IPS-15b (cell line): ENCODE results near the gene SV2C.

Experiments used
- H3K27me3 ChIP-seq: one replicate; pipeline ENCODE4 v1.6.1; 2013; ENCODE audit warnings: low read length; ENCODE audit not compliant: control insufficient read depth, insufficient read depth
- H3K36me3 ChIP-seq: one replicate; pipeline ENCODE4 v1.6.1; 2013; ENCODE audit warnings: low read length; ENCODE audit not compliant: control insufficient read depth, insufficient read depth
- H3K4me1 ChIP-seq: one replicate; pipeline ENCODE4 v1.6.1; 2013; ENCODE audit warnings: mild to moderate bottlenecking, low read length; ENCODE audit not compliant: control insufficient read depth, insufficient read depth
- H3K4me3 ChIP-seq: one replicate; pipeline ENCODE4 v1.5.1; 2013; ENCODE audit warnings: low read depth, low read length
- H3K9ac ChIP-seq: one replicate; pipeline ENCODE4 v1.6.1; 2013; ENCODE audit warnings: low read depth, mild to moderate bottlenecking, low read length
- H3K9me3 ChIP-seq: one replicate; pipeline ENCODE4 v1.6.1; 2013; ENCODE audit warnings: mild to moderate bottlenecking, low read length; ENCODE audit not compliant: control insufficient read depth, insufficient read depth

SV2C gene

DNA sequence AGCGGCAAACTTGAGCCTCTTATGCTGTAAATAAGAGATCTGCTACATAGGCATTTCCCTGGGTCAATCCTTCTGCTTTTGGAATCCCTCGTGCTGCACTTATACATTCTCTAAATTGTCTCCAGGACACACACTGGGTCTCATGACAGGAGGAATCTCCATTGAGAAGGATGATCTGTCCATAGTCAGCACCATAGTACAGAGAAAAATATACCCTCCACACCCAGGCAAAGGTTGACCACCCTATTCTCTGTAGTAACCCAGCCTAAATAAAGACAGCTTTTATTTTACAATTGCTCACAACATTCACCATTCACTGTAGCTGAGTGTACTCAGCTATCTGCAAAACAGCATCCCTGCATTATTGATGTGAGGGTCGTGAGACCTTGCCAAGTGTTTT is 111.2 kb downstream of the SV2C start:
- H3K27me3 ChIP-seq: no peaks in the 10 kb centered on the region

DNA sequence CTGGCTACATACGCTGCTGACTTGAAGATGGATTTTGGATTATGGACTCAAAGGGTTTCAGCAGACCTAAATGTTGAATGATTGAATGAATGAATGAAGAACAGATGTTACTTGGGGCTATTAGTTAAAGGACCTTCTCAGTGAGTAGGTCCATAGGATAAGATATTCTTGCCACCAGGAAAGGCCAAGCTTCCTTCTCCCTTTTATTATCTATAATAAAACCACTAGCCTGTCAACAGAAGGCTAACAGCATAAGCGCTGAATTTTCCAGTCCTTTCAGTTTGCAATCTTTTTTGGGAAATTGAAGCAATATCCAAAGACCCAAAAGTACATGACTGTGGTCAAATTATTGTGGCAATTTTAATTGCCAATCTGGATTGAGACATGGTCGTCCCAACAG is 113.3 kb downstream of the SV2C start:
- H3K9ac ChIP-seq: no peak overlapping the region
- H3K4me3 ChIP-seq: no peak overlapping the region
- no peaks in the 10 kb centered on the region for H3K9me3 ChIP-seq
- H3K27me3 ChIP-seq: no peaks in the 10 kb centered on the region
- H3K4me1 ChIP-seq: peaks cover 20% of the 10 kb centered on the region
- H3K36me3 ChIP-seq: no peaks in the 10 kb centered on the region

More for the DNA sequence above, 111.2 kb downstream of the SV2C start:
- H3K36me3 ChIP-seq: no peaks in the 10 kb centered on the region
- peaks cover 20% of the 10 kb centered on the region for H3K4me1 ChIP-seq
- no peak overlapping the region for H3K4me3 ChIP-seq
- no peaks in the 10 kb centered on the region for H3K9me3 ChIP-seq
- no peak overlapping the region for H3K9ac ChIP-seq

DNA sequence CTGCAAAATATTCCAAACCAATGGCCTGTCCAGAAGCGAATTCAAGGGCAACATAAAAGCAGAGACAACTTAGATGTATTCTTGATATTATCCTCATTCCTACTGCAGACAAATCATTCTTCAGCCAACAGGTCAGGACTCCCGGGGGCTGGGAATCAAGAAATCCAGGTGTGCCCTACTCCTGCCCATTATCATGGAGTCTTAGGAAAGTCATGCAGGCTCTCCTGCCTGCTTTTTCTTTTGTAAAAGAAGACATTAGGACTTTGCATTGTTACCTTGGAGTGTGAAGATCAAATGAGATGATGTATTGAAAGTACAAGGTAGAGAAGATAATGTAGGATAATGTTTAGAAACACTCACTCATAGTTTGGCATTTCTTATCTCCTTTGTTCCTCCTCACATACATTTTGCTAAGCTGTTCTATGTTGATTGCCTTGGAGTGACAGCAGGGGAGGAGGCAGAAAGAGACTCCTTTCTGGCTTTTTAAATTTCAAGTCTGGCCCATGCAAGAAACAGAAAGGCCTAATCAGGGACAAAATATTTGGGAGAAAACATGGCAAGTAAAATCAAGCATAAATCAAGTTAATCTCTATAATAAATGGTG is 113.8 kb downstream of the SV2C start:
- Histone ChIP-seq H3K27me3 (no peaks in the 10 kb centered on the region), H3K36me3 (no peaks in the 10 kb centered on the region), H3K9ac (no peak overlapping the region), H3K4me1 (peaks cover 20% of the 10 kb centered on the region), H3K9me3 (no peaks in the 10 kb centered on the region), H3K4me3 (no peak overlapping the region)

DNA sequence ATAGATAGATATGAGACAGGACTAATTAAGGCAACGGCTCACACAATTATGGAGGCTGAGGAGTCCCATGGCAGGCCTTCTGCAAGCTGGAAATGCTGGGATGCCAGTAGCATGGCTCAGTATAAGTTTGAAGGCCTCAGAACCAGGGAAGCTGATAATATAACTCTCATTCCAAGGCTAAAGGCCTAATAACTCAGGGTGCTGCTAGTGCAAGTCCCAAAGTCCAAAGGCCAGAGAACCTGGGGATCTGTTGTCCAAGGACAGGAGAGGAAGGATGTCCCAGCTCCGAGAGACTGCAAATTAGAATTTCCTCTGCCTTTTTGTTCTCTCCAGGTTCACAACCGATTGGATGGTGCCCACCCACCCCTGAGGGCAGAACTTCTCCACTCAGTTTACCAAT is 114.5 kb downstream of the SV2C start:
- H3K9ac ChIP-seq: no peak overlapping the region
- no peaks in the 10 kb centered on the region for H3K9me3 ChIP-seq
- no peaks in the 10 kb centered on the region for H3K36me3 ChIP-seq
- no peak overlapping the region for H3K4me3 ChIP-seq
- H3K4me1 ChIP-seq: peaks cover 20% of the 10 kb centered on the region
- H3K27me3 ChIP-seq: no peaks in the 10 kb centered on the region

DNA sequence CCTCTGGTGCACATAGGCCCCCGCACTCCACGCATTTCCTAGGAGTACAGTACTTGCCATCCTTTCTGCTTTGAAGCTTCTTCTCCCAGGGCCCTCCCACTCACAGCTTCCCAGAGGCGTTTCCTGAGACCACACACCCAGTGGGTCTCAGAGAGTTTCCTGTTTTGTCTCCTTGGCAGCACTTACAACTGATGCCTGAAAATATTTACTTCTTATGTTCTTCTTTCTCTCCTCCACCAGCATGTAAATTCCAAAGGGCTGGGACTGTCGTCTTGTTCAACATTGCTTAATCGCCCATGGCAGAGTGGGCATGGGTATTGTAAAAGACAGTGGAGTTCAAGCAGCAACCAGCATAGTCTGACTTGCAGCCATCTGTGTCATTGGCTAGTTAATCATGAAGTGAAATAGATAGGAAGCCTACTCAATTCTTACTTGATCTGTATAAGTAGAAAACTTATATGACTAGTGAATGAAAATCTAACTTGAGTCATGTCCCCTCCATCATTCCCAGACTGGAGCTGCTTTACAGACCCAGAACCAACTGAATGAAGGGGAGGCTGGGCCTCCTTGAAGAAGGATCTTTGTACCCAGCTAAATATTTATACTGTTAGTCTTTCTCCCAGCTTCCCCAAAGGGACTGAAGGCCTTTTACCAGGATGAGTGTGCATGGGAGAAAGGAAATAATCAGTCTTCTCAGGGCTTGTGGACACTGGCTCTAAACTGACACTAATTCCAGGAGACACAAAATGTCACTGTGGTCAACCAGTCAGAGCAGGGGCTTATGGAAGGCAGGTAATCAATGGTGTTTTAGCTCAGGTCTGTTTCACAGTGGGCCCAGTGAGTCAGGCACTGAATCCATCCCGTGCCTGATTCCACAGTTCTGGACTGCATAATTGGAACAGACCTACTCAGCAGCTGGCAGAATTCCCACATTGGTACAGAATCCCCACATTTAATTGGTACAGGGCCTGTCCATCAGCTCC is 116.4 kb downstream of the SV2C start:
- Histone ChIP-seq H3K4me3 (no peak overlapping the region), H3K36me3 (no peaks in the 10 kb centered on the region), H3K27me3 (no peaks in the 10 kb centered on the region), H3K9me3 (no peaks in the 10 kb centered on the region), H3K4me1 (peaks cover 17% of the 10 kb centered on the region), H3K9ac (no peak overlapping the region)

DNA sequence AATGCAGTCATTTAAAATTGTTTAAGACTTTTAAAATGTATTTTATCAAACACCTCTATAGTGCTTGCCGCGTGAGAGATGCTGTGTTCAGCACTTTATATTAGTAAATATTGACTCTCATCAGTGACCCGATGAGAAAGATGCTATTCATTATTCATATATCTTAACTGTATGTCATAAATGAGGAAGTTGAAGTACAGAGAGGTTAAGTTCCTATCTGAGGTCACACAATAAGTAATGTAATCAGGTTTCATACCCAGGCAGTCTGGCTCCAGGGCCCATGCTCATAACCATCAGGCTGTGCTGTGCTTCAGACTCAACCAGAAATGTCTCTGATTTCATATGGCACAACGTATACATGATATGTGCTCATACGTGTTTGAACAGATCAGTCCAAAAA is 119.0 kb downstream of the SV2C start:
- Histone ChIP-seq H3K36me3 (no peaks in the 10 kb centered on the region), H3K9me3 (no peaks in the 10 kb centered on the region), H3K4me3 (no peak overlapping the region), H3K27me3 (no peaks in the 10 kb centered on the region), H3K9ac (no peak overlapping the region), H3K4me1 (peaks cover 9% of the 10 kb centered on the region)

DNA sequence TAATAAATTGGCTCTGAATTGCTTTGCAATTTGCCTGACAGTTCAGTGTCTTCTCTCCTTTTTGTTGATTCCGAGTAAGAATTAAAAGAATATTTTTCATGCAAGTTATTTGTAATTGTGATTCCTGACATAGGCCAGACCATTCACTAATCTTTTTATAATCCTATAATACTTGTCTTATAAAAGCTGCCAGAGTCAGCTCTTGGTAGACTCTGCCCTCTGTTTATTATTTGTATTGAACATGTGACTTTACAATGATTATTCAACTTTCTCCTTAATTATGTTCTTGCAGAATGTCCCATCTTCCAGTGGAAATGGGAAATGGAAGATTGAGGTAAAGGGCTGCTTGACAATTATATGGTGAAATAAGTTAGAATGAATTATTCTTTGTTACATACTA is 121.0 kb downstream of the SV2C start:
- no peak overlapping the region for H3K9ac ChIP-seq
- H3K4me1 ChIP-seq: no peaks in the 10 kb centered on the region
- H3K9me3 ChIP-seq: no peaks in the 10 kb centered on the region
- H3K36me3 ChIP-seq: no peaks in the 10 kb centered on the region
- H3K4me3 ChIP-seq: no peak overlapping the region
- no peaks in the 10 kb centered on the region for H3K27me3 ChIP-seq

DNA sequence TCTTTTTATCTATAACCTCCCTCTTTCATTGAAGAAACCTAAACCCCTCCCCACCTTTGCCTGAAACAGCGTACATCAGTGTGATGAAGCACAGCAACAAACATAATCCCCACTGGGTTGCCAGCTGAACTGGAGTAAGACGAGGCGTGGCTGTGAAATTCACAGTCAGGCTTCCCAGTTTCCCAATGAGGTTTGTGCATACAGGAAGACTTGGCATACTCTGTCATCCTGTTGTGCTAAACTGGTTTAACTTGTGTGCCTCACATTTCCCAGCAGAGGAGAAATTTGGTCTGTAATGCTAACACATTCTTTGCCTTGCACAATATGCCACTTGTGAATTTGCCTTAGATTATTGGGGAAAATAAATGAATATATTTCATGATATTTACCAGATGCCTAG is 121.5 kb downstream of the SV2C start:
- H3K9me3 ChIP-seq: peaks cover 3% of the 10 kb centered on the region
- no peak overlapping the region for H3K9ac ChIP-seq
- no peaks in the 10 kb centered on the region for H3K27me3 ChIP-seq
- no peak overlapping the region for H3K4me3 ChIP-seq
- no peaks in the 10 kb centered on the region for H3K4me1 ChIP-seq
- H3K36me3 ChIP-seq: no peaks in the 10 kb centered on the region

DNA sequence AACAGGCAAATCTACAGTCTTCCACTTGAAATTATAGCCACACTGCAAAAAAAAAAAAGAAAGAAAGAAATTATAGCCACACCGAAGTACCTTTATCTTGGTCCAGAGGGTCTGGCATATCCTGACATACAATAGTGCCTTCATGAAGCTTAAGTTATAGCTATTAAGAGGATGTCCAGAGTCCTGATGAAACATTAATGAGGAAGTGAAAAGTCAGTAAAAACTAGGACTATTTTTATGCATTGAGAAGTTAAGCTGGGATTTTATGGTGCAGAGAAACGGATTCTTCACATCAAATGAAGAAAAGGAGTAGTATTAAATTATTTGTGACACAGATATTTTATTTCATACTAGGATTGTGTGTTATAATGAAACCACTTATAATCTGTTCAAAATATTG is 123.9 kb downstream of the SV2C start:
- Histone ChIP-seq H3K9ac (no peak overlapping the region), H3K36me3 (no peaks in the 10 kb centered on the region), H3K9me3 (peaks cover 4% of the 10 kb centered on the region), H3K27me3 (no peaks in the 10 kb centered on the region), H3K4me1 (no peaks in the 10 kb centered on the region), H3K4me3 (no peak overlapping the region)

DNA sequence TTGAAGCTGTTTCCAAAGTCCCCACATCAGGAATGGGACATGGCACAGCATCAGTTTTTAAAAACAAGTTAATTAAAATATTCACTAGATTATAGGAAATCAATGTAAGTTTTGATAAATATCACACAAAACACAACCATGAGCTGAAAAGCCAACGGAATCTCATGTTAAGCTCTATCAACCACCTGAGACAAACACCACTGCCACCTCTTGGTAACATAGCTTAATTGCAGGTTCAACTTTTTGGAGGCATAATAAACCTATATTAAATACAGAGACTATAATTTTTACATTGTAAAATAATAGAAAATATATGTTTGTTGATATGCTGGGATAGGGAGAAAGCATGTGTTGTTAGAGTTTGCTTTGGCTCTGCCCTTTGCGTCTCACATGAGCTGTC is 126.1 kb downstream of the SV2C start:
- peaks cover 4% of the 10 kb centered on the region for H3K9me3 ChIP-seq

DNA sequence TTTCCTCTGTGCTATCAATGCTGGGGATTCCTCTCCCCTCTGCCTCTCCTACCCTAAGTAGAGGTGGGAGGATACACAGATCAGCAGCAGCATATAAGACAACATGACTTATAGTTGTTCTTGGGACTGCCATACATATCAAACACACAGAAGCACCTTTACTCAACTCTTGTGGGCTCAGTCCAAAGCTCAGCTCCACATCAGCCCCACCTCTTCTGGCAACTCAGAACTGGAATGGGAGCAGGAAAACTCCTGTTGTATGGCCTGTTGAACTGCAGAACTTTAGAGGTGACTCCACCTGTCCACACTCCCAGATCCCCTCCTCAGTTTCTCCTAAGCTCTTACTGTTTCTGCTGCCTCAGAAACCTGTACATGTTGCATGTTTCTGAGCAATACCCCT is 127.8 kb downstream of the SV2C start:
- Histone ChIP-seq H3K4me3 (no peak overlapping the region), H3K27me3 (no peaks in the 10 kb centered on the region), H3K4me1 (no peaks in the 10 kb centered on the region), H3K36me3 (no peaks in the 10 kb centered on the region), H3K9ac (no peak overlapping the region), H3K9me3 (peaks cover 4% of the 10 kb centered on the region)

More for the DNA sequence above, 126.1 kb downstream of the SV2C start:
- H3K4me1 ChIP-seq: no peaks in the 10 kb centered on the region
- H3K27me3 ChIP-seq: no peaks in the 10 kb centered on the region
- H3K4me3 ChIP-seq: no peak overlapping the region
- no peaks in the 10 kb centered on the region for H3K36me3 ChIP-seq
- H3K9ac ChIP-seq: no peak overlapping the region

DNA sequence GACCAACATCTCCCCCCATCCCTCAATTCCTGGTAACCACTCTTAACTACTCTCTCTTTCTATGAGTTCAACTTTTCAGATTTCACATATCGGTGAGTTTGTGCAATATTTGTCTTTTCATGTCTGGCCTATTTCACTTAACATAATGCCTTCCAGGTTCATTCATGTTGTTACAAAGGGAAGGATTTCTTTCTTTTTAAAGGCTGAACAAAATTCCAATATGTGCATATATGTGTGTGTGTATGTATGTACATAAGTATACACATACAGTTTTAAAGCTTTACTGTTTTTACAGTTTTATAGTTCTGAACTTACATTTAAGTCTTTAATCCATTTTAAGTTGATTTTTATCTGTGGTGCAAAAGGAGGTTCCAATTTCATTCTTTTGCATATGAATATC is 130.7 kb downstream of the SV2C start:
- peaks cover 4% of the 10 kb centered on the region for H3K9me3 ChIP-seq
- no peak overlapping the region for H3K9ac ChIP-seq
- no peaks in the 10 kb centered on the region for H3K4me1 ChIP-seq
- no peak overlapping the region for H3K4me3 ChIP-seq
- H3K27me3 ChIP-seq: no peaks in the 10 kb centered on the region
- H3K36me3 ChIP-seq: no peaks in the 10 kb centered on the region
